Measurements from ENCODE around the gene RTF2. TPM values are rescaled to one million over a fixed set of nuclear protein-coding genes. Genes with fewer than 3 reads are reported as not detected.

RTF2 gene
- total and polyA plus RNA-seq, 2 of the 13 experiments (the other 11 are each of a cell fraction or from before 2014, with no cell fraction given) = 81.8 to 142 TPM

- no peak for TF ChIP-seq ZNF468 (CRISPR knock-in tag; IDR thresholded peaks at IDR 0.05)
- peak; percentile 100 for TF ChIP-seq GABPB1 (CRISPR knock-in tag; IDR thresholded peaks at IDR 0.05)
- TF ChIP-seq NR2F2 (IDR thresholded peaks at IDR 0.05; ENCODE audit: borderline replicate concordance, low read depth) = peak; percentile 43; the same call in 1 of the 2 replicates
- peak; percentile 81 for TF ChIP-seq MLX (CRISPR knock-in tag; IDR thresholded peaks at IDR 0.05)
- TF ChIP-seq CENPX (CRISPR knock-in tag; IDR thresholded peaks at IDR 0.05) = no peak
- TF ChIP-seq PCBP2 (optimal IDR thresholded peaks at IDR 0.05; ENCODE audit: low read depth, low read length, poor library complexity, severe bottlenecking) = no peak
- TF ChIP-seq ZNF207 (IDR thresholded peaks at IDR 0.05; ENCODE audit: borderline replicate concordance) = no peak
- no peak for TF ChIP-seq MBD4 (IDR thresholded peaks at IDR 0.05; ENCODE audit: borderline replicate concordance, low read length)
- peak; percentile 67; the same call in 1 of the 2 replicates for TF ChIP-seq ZNF234 (CRISPR knock-in tag; conservative IDR thresholded peaks at IDR 0.05)
- no peak for TF ChIP-seq ZNF292 (CRISPR knock-in tag; IDR thresholded peaks at IDR 0.05; ENCODE audit: borderline replicate concordance, low read depth)
- TF ChIP-seq BRF2 (CRISPR knock-in tag; IDR thresholded peaks at IDR 0.05) = no peak
- peak; percentile 93 for TF ChIP-seq KDM5B (CRISPR knock-in tag; IDR thresholded peaks at IDR 0.05; ENCODE audit: borderline replicate concordance)
- TF ChIP-seq HCFC1 (IDR thresholded peaks at IDR 0.05; ENCODE audit: low read depth, low read length) = peak; percentile 86
- no peak for TF ChIP-seq ZNF317 (CRISPR knock-in tag; IDR thresholded peaks at IDR 0.05)
- peak; percentile 91 for TF ChIP-seq ZNF264 (CRISPR knock-in tag; IDR thresholded peaks at IDR 0.05)
- peak; percentile 98 for TF ChIP-seq ZNF607 (CRISPR knock-in tag; IDR thresholded peaks at IDR 0.05; ENCODE audit: borderline replicate concordance)
- TF ChIP-seq CBX1 (IDR thresholded peaks at IDR 0.05; ENCODE audit: low read depth) = peak; percentile 84
- TF ChIP-seq ZNF333 (CRISPR knock-in tag; IDR thresholded peaks at IDR 0.05; ENCODE audit: borderline replicate concordance) = 0 out of 2 replicates have a peak, but pooled peaks have one; percentile 48
- TF ChIP-seq BRCA1 (CRISPR knock-in tag; IDR thresholded peaks at IDR 0.05) = peak; percentile 65; the same call in 1 of the 2 replicates
- TF ChIP-seq FOSL1 (CRISPR knock-in tag; IDR thresholded peaks at IDR 0.05; ENCODE audit: borderline replicate concordance) = no peak
- peak; percentile 63; the same call in 1 of the 2 replicates for TF ChIP-seq ZNF737 (CRISPR knock-in tag; IDR thresholded peaks at IDR 0.05; ENCODE audit: borderline replicate concordance)
- peak; percentile 94 for TF ChIP-seq TGIF2 (CRISPR knock-in tag; IDR thresholded peaks at IDR 0.05)
- TF ChIP-seq ZHX1 (CRISPR knock-in tag; IDR thresholded peaks at IDR 0.05; ENCODE audit: low read depth) = peak; percentile 97
- TF ChIP-seq REPIN1 (CRISPR knock-in tag; IDR thresholded peaks at IDR 0.05; ENCODE audit: borderline replicate concordance, low read depth) = peak; percentile 83
- no peak for TF ChIP-seq ZKSCAN5 (CRISPR knock-in tag; IDR thresholded peaks at IDR 0.05)
- TF ChIP-seq IRX3 (CRISPR knock-in tag; IDR thresholded peaks at IDR 0.05; ENCODE audit: borderline replicate concordance, low read depth) = no peak
- peak; percentile 99 for TF ChIP-seq SALL2 (CRISPR knock-in tag; IDR thresholded peaks at IDR 0.05)
Measured at GRCh38 chr20:56468316-56469076, at the start of gene RTF2 (continued).
